ENCODE results near the gene FMO1. TPM values are rescaled to one million over a fixed set of nuclear protein-coding genes. Genes with fewer than 3 reads are reported as not detected.

FMO1 gene
- total RNA-seq, 1 experiment from 2014 or later: not detected

GRCh38 chr1:171252482-171252881 is 4.2 kb downstream of the FMO1 start:
- Histone ChIP-seq H4K91ac (ENCODE audit: insufficient read length, low read depth, low read length) (no peak overlapping the region), H4K5ac (ENCODE audit: insufficient read length, low read depth, low read length) (no peak overlapping the region), H3K27ac (ENCODE audit: insufficient read length, low read depth, low read length) (no peak overlapping the region), H3K18ac (ENCODE audit: insufficient read length, low read depth, low read length) (no peak overlapping the region), H3K23ac (ENCODE audit: insufficient read length, low read depth, low read length) (no peak overlapping the region), H4K8ac (replicated peaks; ENCODE audit: insufficient read length, low read depth, low read length) (no peak overlapping the region), H2BK15ac (ENCODE audit: low read depth, low read length) (no peak overlapping the region), H3K4ac (ENCODE audit: low read depth, low read length) (no peak overlapping the region), H2BK5ac (ENCODE audit: insufficient read length, low read length) (no peak overlapping the region), H2AK5ac (ENCODE audit: insufficient read length, low read length) (no peak overlapping the region), H3K4me2 (ENCODE audit: insufficient read depth, insufficient read length, low read length) (no peak overlapping the region), H3K23me2 (ENCODE audit: insufficient read length, low read depth, low read length, poor library complexity, severe bottlenecking) (peaks cover 2% of the 10 kb centered on the region), H3K9ac (ENCODE audit: extremely low read depth, insufficient read length, low read length) (no peak overlapping the region), H3T11ph (ENCODE audit: low read length) (no peak overlapping the region), H2AFZ (ENCODE audit: low read length) (no peak overlapping the region), H2BK12ac (ENCODE audit: insufficient read length, low read depth, low read length) (no peak overlapping the region), H3K9me3 (ENCODE audit: control insufficient read depth, low read depth, low read length) (no peaks in the 10 kb centered on the region), H3K14ac (ENCODE audit: insufficient read depth, low read length) (no peak overlapping the region; the same call in 1 of the 2 replicates), H3K4me1 (ENCODE audit: insufficient read depth, low read length) (peaks cover 8% of the 10 kb centered on the region; the same call in 1 of the 2 replicates), H3K79me2 (ENCODE audit: insufficient read depth, low read length) (no peaks in the 10 kb centered on the region), H2BK20ac (ENCODE audit: low read depth, low read length, poor library complexity, severe bottlenecking) (no peak overlapping the region), H3K27me3 (ENCODE audit: insufficient read depth, low read length) (no peaks in the 10 kb centered on the region), H2BK120ac (ENCODE audit: low read depth, low read length, poor library complexity, severe bottlenecking) (no peak overlapping the region), H3K79me1 (ENCODE audit: insufficient read depth, low read depth, low read length, poor library complexity, severe bottlenecking) (no peaks in the 10 kb centered on the region), H4K20me1 (ENCODE audit: control insufficient read depth, insufficient read depth, insufficient read length) (no peaks in the 10 kb centered on the region), H3K56ac (ENCODE audit: insufficient read length, low read depth, low read length) (no peak overlapping the region)
- Mint-ChIP-seq H3K9me3 (no peaks in the 10 kb centered on the region), H3K4me1 (peaks cover 42 to 43% of the 10 kb centered on the region in 2 experiments), H3K36me3 (ENCODE audit: insufficient read depth in 1 of 3, low read depth in 3 of 3) (0 out of 7 replicates have a peak, but pooled peaks cover 0 to under 1% (median 0%) of the 10 kb centered on the region in 3 experiments), H3K27me3 (ENCODE audit: low read depth) (no peaks in the 10 kb centered on the region; the same call in none of the 2 replicates), H3K4me3 (peak overlapping the region in 1 of 2 experiments; percentile 45; a peak in 2 of 5 replicates), H3K27ac (peak overlapping the region in 2 of 3 experiments; percentile 81 to 84; a peak in 3 of 7 replicates)
- DNase-seq: no peak
- no CpG with 5 or more reads among the region's 5 CpGs for WGBS (ENCODE audit: extremely low coverage, insufficient read length, low lambda C conversion rate)
- TF ChIP-seq CTCF (conservative IDR thresholded peaks at IDR 0.05): no peak

Measured in H9 (cell line).